K562 (cell line): ENCODE results near the gene EFEMP2. TPM values are rescaled to one million over a fixed set of nuclear protein-coding genes. Genes with fewer than 3 reads are reported as not detected.
A peak's percentile ranks its signal among the peaks of the same experiment; 100 is the strongest.

Experiments used
- CBX1 ChIP-seq: sonication (generic); IDR thresholded peaks from 2 replicates; pipeline ENCODE4 v1.6.1; 2016; ENCODE audit warnings: antibody characterized with exemption, low read depth, mild to moderate bottlenecking
- ELF4 ChIP-seq: fragments of 450-650 bp; formaldehyde crosslinking; IDR thresholded peaks from 2 replicates; pipeline ENCODE4 v1.4.0; 2022; ENCODE audit warnings: missing genetic modification characterization
- KLF1 ChIP-seq: fragments of 450-650 bp; IDR thresholded peaks from 2 replicates; pipeline ENCODE4 v1.6.1; 2016; ENCODE audit warnings: missing genetic modification characterization, missing compliant biosample characterization
- POLR2A ChIP-seq: fragments of 450-650 bp; conservative IDR thresholded peaks from 2 replicates; pipeline ENCODE4 v1.6.1; 2016
- RBM39 ChIP-seq: fragments of 200-400 bp; formaldehyde crosslinking; optimal IDR thresholded peaks from 2 replicates; pipeline ENCODE3; 2018; ENCODE audit warnings: low read depth, low read length
- SMARCE1 ChIP-seq: fragments of 450-650 bp; IDR thresholded peaks from 2 replicates; pipeline ENCODE4 v1.7.1; 2016; ENCODE audit warnings: mild to moderate bottlenecking
- ZNF699 ChIP-seq: fragments of 250-450 bp; sonication (Bioruptor Pico); IDR thresholded peaks from 2 replicates; pipeline ENCODE4 v1.8.0; 2021; ENCODE audit warnings: mild to moderate bottlenecking, moderate library complexity; ENCODE audit not compliant: insufficient replicate concordance
- polyA plus RNA-seq, 8 experiments: library from polyadenylated mRNA; depleted of rRNA in 4 of 8; stranded (reverse) in 5 of 8; unstranded in 3 of 8; fragments of >200 nt; fragmentation: Nextera tagmentation in 2 of 8; fragmentation: Illumina TruSeq in 1 of 8; extraction: Ambion mirVana in 2 of 8; extraction: Trizol in 1 of 8; gene quantifications; 2 replicates each; pipeline versions ENCODE4 v1.2.1 to v1.2.3, GENCODE V29; 2011 to 2014; ENCODE audit warnings: inconsistent platforms in 1 of 8, missing spikeins in 1 of 8
- total RNA-seq, 7 experiments: library from RNA; depleted of rRNA in 6 of 7; stranded (reverse); fragments of >200 nt in 6 of 7; fragmentation: Illumina TruSeq in 2 of 7; extraction: Trizol in 2 of 7; gene quantifications; 2 replicates each; pipeline versions ENCODE4 v1.2.1 to v1.2.3, GENCODE V29; 2011 to 2021; ENCODE audit warnings: low replicate concordance in 1 of 7
- TF ChIP-seq, protein P1 (sequence below): fragments of 200-600 bp; sonication (generic); IDR thresholded peaks from one replicate; pipeline ENCODE4 v1.6.1; 2012; ENCODE audit warnings: mild to moderate bottlenecking, low read depth, low read length, inconsistent platforms
- TF ChIP-seq, protein P2 (sequence below): sonication (generic); formaldehyde crosslinking; IDR thresholded peaks from 2 replicates; pipeline ENCODE4 v1.8.0; 2023; ENCODE audit warnings: missing genetic modification reagents, mild to moderate bottlenecking, borderline replicate concordance

Gene EFEMP2
- total and polyA plus RNA-seq, 9 of the 15 experiments (the other 6 are each of a cell fraction or from before 2014, with no cell fraction given): 0.07 to 2.9 (median 0.69) TPM; not detected in 1

DNA sequence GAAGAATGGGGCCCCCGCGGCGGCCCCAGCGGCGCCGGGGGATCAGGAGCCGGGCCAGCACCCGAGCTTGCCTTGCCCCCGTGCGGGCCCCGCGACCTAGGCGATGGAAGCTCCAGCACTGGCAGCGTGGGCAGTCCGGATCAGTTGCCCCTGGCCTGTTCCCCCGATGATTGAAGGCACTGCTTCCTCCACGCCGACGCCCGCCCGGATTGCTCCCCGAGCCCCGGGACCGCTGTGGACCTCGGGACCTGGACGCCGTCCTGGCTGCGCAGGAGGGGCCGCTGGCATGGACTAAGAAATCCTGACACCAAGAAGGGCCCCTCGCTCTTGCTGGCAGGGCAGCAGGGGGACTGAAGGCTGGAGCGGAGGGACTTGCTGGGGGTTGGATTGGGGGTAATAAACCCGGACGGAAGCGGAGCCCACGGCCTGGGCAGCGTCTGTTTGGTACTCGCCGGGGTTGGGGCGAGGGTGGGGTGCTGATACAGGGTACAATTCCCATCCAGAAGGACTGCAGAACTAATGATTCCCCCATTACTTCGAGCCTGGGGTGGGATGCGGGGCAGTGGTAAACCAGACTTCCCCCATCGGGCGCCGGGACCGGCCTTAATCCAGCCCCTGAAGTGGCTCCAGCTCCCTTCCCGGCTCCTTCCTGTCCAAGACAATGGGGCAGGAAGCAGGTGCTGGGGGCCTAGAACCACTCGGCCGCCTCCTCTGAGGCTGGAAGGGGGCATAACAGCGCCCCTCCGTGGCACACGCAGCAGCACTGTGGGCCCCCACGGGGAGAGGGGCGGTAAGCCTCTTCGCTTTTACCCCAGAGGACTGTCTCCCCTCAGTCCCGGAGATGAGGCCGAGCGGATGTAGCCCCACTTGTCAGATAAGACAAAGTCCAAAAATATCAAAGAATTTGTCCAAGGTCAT, 18.9 kb upstream of the EFEMP2 start (continued):
- TF ChIP-seq, protein P1, sequence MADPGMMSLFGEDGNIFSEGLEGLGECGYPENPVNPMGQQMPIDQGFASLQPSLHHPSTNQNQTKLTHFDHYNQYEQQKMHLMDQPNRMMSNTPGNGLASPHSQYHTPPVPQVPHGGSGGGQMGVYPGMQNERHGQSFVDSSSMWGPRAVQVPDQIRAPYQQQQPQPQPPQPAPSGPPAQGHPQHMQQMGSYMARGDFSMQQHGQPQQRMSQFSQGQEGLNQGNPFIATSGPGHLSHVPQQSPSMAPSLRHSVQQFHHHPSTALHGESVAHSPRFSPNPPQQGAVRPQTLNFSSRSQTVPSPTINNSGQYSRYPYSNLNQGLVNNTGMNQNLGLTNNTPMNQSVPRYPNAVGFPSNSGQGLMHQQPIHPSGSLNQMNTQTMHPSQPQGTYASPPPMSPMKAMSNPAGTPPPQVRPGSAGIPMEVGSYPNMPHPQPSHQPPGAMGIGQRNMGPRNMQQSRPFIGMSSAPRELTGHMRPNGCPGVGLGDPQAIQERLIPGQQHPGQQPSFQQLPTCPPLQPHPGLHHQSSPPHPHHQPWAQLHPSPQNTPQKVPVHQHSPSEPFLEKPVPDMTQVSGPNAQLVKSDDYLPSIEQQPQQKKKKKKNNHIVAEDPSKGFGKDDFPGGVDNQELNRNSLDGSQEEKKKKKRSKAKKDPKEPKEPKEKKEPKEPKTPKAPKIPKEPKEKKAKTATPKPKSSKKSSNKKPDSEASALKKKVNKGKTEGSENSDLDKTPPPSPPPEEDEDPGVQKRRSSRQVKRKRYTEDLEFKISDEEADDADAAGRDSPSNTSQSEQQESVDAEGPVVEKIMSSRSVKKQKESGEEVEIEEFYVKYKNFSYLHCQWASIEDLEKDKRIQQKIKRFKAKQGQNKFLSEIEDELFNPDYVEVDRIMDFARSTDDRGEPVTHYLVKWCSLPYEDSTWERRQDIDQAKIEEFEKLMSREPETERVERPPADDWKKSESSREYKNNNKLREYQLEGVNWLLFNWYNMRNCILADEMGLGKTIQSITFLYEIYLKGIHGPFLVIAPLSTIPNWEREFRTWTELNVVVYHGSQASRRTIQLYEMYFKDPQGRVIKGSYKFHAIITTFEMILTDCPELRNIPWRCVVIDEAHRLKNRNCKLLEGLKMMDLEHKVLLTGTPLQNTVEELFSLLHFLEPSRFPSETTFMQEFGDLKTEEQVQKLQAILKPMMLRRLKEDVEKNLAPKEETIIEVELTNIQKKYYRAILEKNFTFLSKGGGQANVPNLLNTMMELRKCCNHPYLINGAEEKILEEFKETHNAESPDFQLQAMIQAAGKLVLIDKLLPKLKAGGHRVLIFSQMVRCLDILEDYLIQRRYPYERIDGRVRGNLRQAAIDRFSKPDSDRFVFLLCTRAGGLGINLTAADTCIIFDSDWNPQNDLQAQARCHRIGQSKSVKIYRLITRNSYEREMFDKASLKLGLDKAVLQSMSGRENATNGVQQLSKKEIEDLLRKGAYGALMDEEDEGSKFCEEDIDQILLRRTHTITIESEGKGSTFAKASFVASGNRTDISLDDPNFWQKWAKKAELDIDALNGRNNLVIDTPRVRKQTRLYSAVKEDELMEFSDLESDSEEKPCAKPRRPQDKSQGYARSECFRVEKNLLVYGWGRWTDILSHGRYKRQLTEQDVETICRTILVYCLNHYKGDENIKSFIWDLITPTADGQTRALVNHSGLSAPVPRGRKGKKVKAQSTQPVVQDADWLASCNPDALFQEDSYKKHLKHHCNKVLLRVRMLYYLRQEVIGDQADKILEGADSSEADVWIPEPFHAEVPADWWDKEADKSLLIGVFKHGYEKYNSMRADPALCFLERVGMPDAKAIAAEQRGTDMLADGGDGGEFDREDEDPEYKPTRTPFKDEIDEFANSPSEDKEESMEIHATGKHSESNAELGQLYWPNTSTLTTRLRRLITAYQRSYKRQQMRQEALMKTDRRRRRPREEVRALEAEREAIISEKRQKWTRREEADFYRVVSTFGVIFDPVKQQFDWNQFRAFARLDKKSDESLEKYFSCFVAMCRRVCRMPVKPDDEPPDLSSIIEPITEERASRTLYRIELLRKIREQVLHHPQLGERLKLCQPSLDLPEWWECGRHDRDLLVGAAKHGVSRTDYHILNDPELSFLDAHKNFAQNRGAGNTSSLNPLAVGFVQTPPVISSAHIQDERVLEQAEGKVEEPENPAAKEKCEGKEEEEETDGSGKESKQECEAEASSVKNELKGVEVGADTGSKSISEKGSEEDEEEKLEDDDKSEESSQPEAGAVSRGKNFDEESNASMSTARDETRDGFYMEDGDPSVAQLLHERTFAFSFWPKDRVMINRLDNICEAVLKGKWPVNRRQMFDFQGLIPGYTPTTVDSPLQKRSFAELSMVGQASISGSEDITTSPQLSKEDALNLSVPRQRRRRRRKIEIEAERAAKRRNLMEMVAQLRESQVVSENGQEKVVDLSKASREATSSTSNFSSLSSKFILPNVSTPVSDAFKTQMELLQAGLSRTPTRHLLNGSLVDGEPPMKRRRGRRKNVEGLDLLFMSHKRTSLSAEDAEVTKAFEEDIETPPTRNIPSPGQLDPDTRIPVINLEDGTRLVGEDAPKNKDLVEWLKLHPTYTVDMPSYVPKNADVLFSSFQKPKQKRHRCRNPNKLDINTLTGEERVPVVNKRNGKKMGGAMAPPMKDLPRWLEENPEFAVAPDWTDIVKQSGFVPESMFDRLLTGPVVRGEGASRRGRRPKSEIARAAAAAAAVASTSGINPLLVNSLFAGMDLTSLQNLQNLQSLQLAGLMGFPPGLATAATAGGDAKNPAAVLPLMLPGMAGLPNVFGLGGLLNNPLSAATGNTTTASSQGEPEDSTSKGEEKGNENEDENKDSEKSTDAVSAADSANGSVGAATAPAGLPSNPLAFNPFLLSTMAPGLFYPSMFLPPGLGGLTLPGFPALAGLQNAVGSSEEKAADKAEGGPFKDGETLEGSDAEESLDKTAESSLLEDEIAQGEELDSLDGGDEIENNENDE: peak; percentile 73
- TF ChIP-seq CBX1 (peak; percentile 44), POLR2A (peak; percentile 76), ELF4 (CRISPR knock-in tag) (0 out of 2 replicates have a peak, but pooled peaks have one; percentile 30), RBM39 (peak; percentile 59), ZNF699 (CRISPR knock-in tag) (no peak), SMARCE1 (peak; percentile 28; the same call in 1 of the 2 replicates), KLF1 (tag) (no peak)
- TF ChIP-seq, protein P2, sequence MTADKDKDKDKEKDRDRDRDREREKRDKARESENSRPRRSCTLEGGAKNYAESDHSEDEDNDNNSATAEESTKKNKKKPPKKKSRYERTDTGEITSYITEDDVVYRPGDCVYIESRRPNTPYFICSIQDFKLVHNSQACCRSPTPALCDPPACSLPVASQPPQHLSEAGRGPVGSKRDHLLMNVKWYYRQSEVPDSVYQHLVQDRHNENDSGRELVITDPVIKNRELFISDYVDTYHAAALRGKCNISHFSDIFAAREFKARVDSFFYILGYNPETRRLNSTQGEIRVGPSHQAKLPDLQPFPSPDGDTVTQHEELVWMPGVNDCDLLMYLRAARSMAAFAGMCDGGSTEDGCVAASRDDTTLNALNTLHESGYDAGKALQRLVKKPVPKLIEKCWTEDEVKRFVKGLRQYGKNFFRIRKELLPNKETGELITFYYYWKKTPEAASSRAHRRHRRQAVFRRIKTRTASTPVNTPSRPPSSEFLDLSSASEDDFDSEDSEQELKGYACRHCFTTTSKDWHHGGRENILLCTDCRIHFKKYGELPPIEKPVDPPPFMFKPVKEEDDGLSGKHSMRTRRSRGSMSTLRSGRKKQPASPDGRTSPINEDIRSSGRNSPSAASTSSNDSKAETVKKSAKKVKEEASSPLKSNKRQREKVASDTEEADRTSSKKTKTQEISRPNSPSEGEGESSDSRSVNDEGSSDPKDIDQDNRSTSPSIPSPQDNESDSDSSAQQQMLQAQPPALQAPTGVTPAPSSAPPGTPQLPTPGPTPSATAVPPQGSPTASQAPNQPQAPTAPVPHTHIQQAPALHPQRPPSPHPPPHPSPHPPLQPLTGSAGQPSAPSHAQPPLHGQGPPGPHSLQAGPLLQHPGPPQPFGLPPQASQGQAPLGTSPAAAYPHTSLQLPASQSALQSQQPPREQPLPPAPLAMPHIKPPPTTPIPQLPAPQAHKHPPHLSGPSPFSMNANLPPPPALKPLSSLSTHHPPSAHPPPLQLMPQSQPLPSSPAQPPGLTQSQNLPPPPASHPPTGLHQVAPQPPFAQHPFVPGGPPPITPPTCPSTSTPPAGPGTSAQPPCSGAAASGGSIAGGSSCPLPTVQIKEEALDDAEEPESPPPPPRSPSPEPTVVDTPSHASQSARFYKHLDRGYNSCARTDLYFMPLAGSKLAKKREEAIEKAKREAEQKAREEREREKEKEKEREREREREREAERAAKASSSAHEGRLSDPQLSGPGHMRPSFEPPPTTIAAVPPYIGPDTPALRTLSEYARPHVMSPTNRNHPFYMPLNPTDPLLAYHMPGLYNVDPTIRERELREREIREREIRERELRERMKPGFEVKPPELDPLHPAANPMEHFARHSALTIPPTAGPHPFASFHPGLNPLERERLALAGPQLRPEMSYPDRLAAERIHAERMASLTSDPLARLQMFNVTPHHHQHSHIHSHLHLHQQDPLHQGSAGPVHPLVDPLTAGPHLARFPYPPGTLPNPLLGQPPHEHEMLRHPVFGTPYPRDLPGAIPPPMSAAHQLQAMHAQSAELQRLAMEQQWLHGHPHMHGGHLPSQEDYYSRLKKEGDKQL: 0 out of 2 replicates have a peak, but pooled peaks have one; percentile 25
